Osteocyte (in vitro differentiated cells): ENCODE results near the gene NOB1. TPM values are rescaled to one million over a fixed set of nuclear protein-coding genes. Genes with fewer than 3 reads are reported as not detected.
A peak's percentile ranks its signal among the peaks of the same experiment; 100 is the strongest.
"Not testable (repeated sequence)": the region's sequence is repeated elsewhere in the genome, so short reads cannot be mapped to it uniquely, and the experiment has no call there.

Source experiments
- DNase-seq: peaks from one replicate; pipeline ENCODE4 v3.0.0; 2021; ENCODE audit warnings: mixed read lengths; ENCODE audit not compliant: unreplicated experiment; ENCODE audit errors: extremely low spot score
- H3K27ac Mint-ChIP-seq: one replicate; pipeline ENCODE4 v1.8.0; 2021; ENCODE audit warnings: mild to moderate bottlenecking, mixed read lengths; ENCODE audit not compliant: unreplicated experiment
- H3K27me3 Mint-ChIP-seq: one replicate; pipeline ENCODE4 v1.8.0; 2021; ENCODE audit warnings: mixed read lengths; ENCODE audit not compliant: unreplicated experiment
- H3K36me3 Mint-ChIP-seq: one replicate; pipeline ENCODE4 v1.8.0; 2021; ENCODE audit warnings: mixed read lengths; ENCODE audit not compliant: unreplicated experiment
- H3K4me1 Mint-ChIP-seq: one replicate; pipeline ENCODE4 v1.8.0; 2021; ENCODE audit warnings: mixed read lengths; ENCODE audit not compliant: unreplicated experiment
- H3K4me3 Mint-ChIP-seq: one replicate; pipeline ENCODE4 v1.8.0; 2021; ENCODE audit warnings: mild to moderate bottlenecking, moderate library complexity, mixed read lengths; ENCODE audit not compliant: unreplicated experiment
- H3K9me3 Mint-ChIP-seq: one replicate; pipeline ENCODE4 v1.8.0; 2021; ENCODE audit warnings: mixed read lengths; ENCODE audit not compliant: unreplicated experiment
- total RNA-seq: library from RNA; stranded (reverse); gene quantifications from 2 replicates; pipeline ENCODE4 v1.2.1, GENCODE V29; 2021
- TF ChIP-seq, protein P1 (sequence below): fragments of 200-600 bp; sonication (generic); IDR thresholded peaks from 2 replicates; pipeline ENCODE4 v1.5.0; 2021; ENCODE audit warnings: antibody characterized with exemption, mild to moderate bottlenecking, moderate library complexity

Gene NOB1
- total RNA-seq, 1 donor from 2014 or later: 43.3 TPM

DNA sequence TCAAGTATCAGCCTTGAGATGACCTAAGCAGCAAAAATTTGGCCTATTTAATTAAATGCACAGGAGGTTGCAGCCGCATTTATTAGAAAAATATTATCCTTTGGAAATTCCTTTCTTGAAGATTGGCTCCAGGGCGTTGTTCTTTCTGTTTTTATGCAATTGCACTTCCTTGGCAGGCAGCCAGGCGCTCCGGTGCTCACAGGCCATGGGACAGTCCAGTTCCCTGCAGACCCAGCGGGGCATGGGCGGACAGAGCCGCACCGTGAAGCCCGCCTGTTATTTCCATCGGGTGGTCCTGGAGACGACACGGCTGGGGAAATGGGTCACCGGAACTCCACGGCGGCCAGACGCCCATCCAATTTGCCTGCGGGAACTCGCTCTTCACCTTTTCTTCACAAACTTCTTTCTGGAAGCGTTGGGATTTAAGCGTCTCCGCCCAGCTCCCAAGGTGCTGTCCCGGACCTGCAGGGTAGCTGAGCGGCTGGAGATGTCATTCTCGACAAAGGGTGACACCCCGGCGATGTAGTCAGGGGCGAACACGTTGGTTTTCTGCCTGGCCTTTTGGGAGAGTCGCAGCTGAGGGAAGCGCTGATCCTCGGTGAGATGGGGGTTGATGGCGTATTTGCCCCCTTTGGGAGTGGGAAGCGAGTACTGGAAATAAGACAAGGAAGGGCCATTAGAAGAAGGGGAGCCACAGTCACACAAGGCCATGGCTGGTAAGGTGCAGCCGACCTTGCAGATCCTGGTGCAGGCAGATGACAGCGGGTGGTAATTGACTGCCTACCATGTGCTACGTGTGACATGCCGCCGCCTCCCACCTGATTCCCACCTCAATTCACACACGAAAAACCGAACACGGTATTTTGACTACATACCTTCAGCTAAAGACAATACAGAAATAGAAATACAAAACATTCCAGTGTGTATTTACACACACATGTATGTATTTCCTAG is 12.5 kb downstream of the NOB1 start:
- Mint-ChIP-seq H3K27ac (peak overlapping the region; percentile 77), H3K9me3 (no peaks in the 10 kb centered on the region), H3K4me3 (peak overlapping the region; percentile 20), H3K4me1 (peaks cover 22% of the 10 kb centered on the region), H3K27me3 (no peaks in the 10 kb centered on the region), H3K36me3 (peaks cover 36% of the 10 kb centered on the region)
- peak; percentile 93 for DNase-seq
- TF ChIP-seq, protein P1, sequence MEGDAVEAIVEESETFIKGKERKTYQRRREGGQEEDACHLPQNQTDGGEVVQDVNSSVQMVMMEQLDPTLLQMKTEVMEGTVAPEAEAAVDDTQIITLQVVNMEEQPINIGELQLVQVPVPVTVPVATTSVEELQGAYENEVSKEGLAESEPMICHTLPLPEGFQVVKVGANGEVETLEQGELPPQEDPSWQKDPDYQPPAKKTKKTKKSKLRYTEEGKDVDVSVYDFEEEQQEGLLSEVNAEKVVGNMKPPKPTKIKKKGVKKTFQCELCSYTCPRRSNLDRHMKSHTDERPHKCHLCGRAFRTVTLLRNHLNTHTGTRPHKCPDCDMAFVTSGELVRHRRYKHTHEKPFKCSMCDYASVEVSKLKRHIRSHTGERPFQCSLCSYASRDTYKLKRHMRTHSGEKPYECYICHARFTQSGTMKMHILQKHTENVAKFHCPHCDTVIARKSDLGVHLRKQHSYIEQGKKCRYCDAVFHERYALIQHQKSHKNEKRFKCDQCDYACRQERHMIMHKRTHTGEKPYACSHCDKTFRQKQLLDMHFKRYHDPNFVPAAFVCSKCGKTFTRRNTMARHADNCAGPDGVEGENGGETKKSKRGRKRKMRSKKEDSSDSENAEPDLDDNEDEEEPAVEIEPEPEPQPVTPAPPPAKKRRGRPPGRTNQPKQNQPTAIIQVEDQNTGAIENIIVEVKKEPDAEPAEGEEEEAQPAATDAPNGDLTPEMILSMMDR: no peak

DNA sequence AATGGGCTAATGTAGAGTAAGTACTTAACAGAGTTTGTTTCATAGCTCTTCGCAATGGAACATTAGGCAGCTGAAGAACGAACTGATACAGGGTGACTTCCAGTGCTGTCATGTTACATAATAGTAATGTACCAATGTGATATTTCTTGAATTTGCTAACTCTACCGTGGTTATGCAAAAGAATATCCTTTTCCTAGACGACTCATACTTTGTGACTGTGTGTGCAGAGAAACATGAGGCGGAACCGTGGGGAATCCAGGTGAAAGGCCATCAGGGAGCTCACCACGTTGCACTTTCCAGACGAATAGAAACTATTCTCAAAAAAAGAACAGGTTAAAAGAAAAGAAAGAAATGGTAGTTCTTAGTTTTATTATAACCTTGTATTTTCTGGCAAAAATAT is 13.2 kb downstream of the NOB1 start:
- peaks cover 22% of the 10 kb centered on the region for H3K4me1 Mint-ChIP-seq
- H3K27me3 Mint-ChIP-seq: no peaks in the 10 kb centered on the region
- peaks cover 37% of the 10 kb centered on the region for H3K36me3 Mint-ChIP-seq
- TF ChIP-seq, protein P1: no peak
- peak overlapping the region; percentile 20 for H3K4me3 Mint-ChIP-seq
- DNase-seq: no peak
- H3K9me3 Mint-ChIP-seq: no peaks in the 10 kb centered on the region
- H3K27ac Mint-ChIP-seq: peak overlapping the region; percentile 77

DNA sequence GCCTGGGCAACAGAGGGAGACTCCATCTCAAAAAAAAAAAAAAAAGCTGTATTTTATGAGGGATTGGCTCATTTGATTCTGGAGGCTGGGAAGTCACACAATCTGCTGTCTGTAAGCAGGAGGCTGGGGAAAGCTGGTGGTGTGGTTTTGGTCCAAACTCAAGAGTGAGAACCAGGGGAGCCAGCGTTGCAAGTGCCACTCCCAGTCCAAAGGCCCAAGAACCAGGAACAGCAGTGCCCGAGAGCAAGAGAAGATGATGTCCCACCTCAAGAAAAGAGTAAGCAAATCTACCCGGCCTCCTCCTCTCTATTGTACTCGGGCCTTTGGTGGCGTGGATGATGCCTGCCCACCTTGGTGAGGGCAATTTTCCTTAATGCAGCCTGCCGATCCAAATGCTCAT is 22.6 kb downstream of the NOB1 start:
- no peak for DNase-seq
- peaks cover 2% of the 10 kb centered on the region for H3K36me3 Mint-ChIP-seq
- no peak overlapping the region for H3K27ac Mint-ChIP-seq
- peaks cover 13% of the 10 kb centered on the region for H3K4me1 Mint-ChIP-seq
- no peaks in the 10 kb centered on the region for H3K9me3 Mint-ChIP-seq
- TF ChIP-seq, protein P1: no peak
- H3K27me3 Mint-ChIP-seq: no peaks in the 10 kb centered on the region
- no peak overlapping the region for H3K4me3 Mint-ChIP-seq

DNA sequence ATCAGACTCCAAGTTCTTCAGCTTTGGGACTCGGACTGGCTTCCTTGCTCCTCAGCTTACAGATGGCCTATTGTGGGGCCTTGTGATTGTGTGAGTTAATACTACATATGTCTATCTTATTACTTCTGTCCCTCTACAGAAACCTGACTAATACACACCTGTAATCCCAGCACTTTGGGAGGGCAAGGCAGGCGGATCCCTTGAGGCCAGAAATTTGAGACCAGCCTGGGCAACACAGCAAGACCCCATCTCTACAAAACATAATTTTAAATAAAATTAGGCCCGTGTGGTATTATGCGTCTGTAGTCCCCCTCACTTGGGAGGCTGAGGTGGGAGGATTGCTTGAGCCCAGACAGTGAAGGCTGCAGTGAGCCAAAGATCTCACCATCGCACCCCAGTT is 23.4 kb downstream of the NOB1 start:
- H3K36me3 Mint-ChIP-seq, DNase-seq, H3K27ac Mint-ChIP-seq, H3K9me3 Mint-ChIP-seq, H3K27me3 Mint-ChIP-seq, H3K4me3 Mint-ChIP-seq: not testable (repeated sequence)
- H3K4me1 Mint-ChIP-seq: peaks cover 20% of the 10 kb centered on the region

DNA sequence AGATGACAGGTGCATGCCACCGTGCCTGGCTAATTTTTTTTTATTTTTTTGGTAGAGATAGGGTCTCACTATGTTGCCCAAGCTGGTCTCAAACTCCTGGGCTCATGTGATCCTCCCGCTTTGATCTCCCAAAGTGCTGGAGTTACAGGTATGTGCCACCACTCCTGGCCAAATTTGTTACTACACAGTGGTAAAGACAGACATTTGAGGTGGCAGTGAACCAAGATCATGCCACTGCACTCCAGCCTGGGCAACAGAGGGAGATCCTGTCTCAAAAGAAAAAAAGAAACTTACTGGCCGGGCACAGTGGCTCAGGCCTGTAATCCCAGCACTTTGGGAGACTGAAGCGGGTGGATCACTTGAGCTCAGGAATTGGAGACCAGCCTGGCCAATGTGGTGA is 25.7 kb downstream of the NOB1 start:
- peak overlapping the region; percentile 34 for H3K27ac Mint-ChIP-seq
- not testable (repeated sequence) for H3K9me3 Mint-ChIP-seq

DNA sequence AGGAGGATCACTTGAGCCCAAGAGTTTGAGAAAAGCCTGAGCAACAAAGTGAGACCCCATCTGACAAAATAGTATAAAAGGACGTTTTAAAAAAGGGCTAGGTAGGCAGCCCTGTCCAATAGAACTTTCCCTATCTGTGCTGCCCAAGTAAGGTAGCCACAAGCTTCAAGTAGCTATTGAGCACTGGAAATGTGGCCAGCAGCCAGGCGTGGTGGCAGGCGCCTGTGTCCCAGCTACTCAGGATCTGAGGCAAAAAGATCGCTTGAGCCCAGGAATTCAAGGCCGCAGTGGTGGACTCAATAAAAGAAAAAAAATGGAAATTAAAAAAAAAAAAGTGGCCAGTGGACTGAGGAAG is 26.8 kb downstream of the NOB1 start:
- TF ChIP-seq, protein P1: no peak
- peak overlapping the region; percentile 100 for H3K27ac Mint-ChIP-seq
- DNase-seq: no peak
- peaks cover 44% of the 10 kb centered on the region for H3K4me1 Mint-ChIP-seq
- H3K9me3 Mint-ChIP-seq: no peaks in the 10 kb centered on the region
- no peak overlapping the region for H3K4me3 Mint-ChIP-seq
- no peaks in the 10 kb centered on the region for H3K27me3 Mint-ChIP-seq
- H3K36me3 Mint-ChIP-seq: peaks cover 6% of the 10 kb centered on the region

More for the DNA sequence above, 25.7 kb downstream of the NOB1 start:
- H3K4me1 Mint-ChIP-seq: peaks cover 33% of the 10 kb centered on the region
- not testable (repeated sequence) for H3K36me3 Mint-ChIP-seq, H3K4me3 Mint-ChIP-seq, DNase-seq, H3K27me3 Mint-ChIP-seq
